DOHH2 (cell line): ENCODE measurements around the gene OR2K2.

Experiments used
- CTCF ChIP-seq: fragments of 200-600 bp; sonication (generic); IDR thresholded peaks from one replicate; pipeline ENCODE4 v1.5.1; 2014; ENCODE audit warnings: antibody characterized with exemption, mild to moderate bottlenecking, low read depth, low read length; ENCODE audit not compliant: poor library complexity, severe bottlenecking
- EZH2phosphoT487 ChIP-seq: fragments of 200-600 bp; sonication (generic); IDR thresholded peaks from 2 replicates; pipeline ENCODE4 v1.6.1; 2017; ENCODE audit warnings: borderline replicate concordance, mild to moderate bottlenecking, antibody characterized with exemption, low read length, moderate library complexity, mixed read lengths

- TF ChIP-seq CTCF (no peak), EZH2phosphoT487 (no peak)
Measured at GRCh38 chr9:111375062-111375461, 45.0 kb upstream of the OR2K2 start.
